Retinal pigment epithelial cell (primary cell): ENCODE data around the gene GATB.

Experiments
- DNase-seq: peaks from one replicate; pipeline ENCODE4 v3.0.0-alpha.2; 2010; ENCODE audit warnings: low read depth
- H3K4me3 ChIP-seq: 2 replicates; pipeline ENCODE4 v1.5.1; 2011; ENCODE audit warnings: mild to moderate bottlenecking, low read length, control low read depth, moderate library complexity
- CTCF ChIP-seq: conservative IDR thresholded peaks from 2 replicates; pipeline ENCODE4 v1.5.1; 2011; ENCODE audit warnings: low read depth, low read length, control low read depth, inconsistent platforms

Gene GATB

GRCh38 chr4:151646322-151646721 lies 114.5 kb downstream of the GATB start:
- no peak for DNase-seq
- H3K4me3 ChIP-seq, result no peak overlapping the region
- TF ChIP-seq CTCF, result peak; percentile 30

- H3K4me3 ChIP-seq, result no peak overlapping the region
- peak; percentile 66 for TF ChIP-seq CTCF
- DNase-seq, result no peak
Observed at GRCh38 chr4:151644622-151645021, 116.2 kb downstream of the GATB start.

- H3K4me3 ChIP-seq, result no peak overlapping the region
- DNase-seq, result no peak
- TF ChIP-seq CTCF, result no peak
Observed at GRCh38 chr4:151643564-151643963, 117.2 kb downstream of the GATB start.

- no peak for TF ChIP-seq CTCF
- no peak overlapping the region for H3K4me3 ChIP-seq
- DNase-seq, result no peak
Observed at GRCh38 chr4:151641983-151642382, 118.8 kb downstream of the GATB start.

GRCh38 chr4:151641167-151641566 lies 119.6 kb downstream of the GATB start:
- TF ChIP-seq CTCF, result no peak
- H3K4me3 ChIP-seq, result no peak overlapping the region
- DNase-seq, result no peak

- no peak for TF ChIP-seq CTCF
- peak; percentile 47 for DNase-seq
- no peak overlapping the region for H3K4me3 ChIP-seq
Observed at GRCh38 chr4:151640381-151640780, 120.4 kb downstream of the GATB start.

GRCh38 chr4:151638295-151638858 lies 122.4 kb downstream of the GATB start:
- DNase-seq, result no peak
- no peak for TF ChIP-seq CTCF
- no peak overlapping the region for H3K4me3 ChIP-seq
